Memory B cell (primary cell): ENCODE results near the gene PRKAR1B.

ENCODE experiments used
- ATAC-seq: fragments of 150-1000 bp; cut with Tn5 transposase; 2 replicates; pipeline ENCODE4 v1.10.0; 2021; ENCODE audit warnings: low read depth, mild to moderate bottlenecking, moderate library complexity
- DNase-seq, 2 donors: peaks; one replicate each; pipeline ENCODE4 v3.0.0; 2022; ENCODE audit warnings: low spot score in 2 of 2
- H3K27ac Mint-ChIP-seq: one replicate; pipeline ENCODE4 v1.8.0; 2022; ENCODE audit warnings: mild to moderate bottlenecking, moderate library complexity, mixed read lengths
- H3K27me3 Mint-ChIP-seq: one replicate; pipeline ENCODE4 v1.8.0; 2022; ENCODE audit warnings: mixed read lengths
- H3K36me3 Mint-ChIP-seq: one replicate; pipeline ENCODE4 v1.8.0; 2022; ENCODE audit warnings: mild to moderate bottlenecking, mixed read lengths
- H3K4me1 Mint-ChIP-seq: one replicate; pipeline ENCODE4 v1.8.0; 2022; ENCODE audit warnings: mixed read lengths
- H3K4me3 Mint-ChIP-seq: one replicate; pipeline ENCODE4 v1.8.0; 2022; ENCODE audit warnings: mild to moderate bottlenecking, moderate library complexity, mixed read lengths
- H3K9me3 Mint-ChIP-seq: one replicate; pipeline ENCODE4 v1.8.0; 2022; ENCODE audit warnings: mixed read lengths

Gene PRKAR1B

GRCh38 chr7:727806-728460, 852 bp upstream of the PRKAR1B start:
- Mint-ChIP-seq H3K27me3 (no peaks in the 10 kb centered on the region), H3K4me3 (peak overlapping the region; percentile 91), H3K9me3 (no peaks in the 10 kb centered on the region), H3K36me3 (peaks cover 9% of the 10 kb centered on the region), H3K27ac (peak overlapping the region; percentile 84), H3K4me1 (peaks cover 16% of the 10 kb centered on the region)
- DNase-seq, result no peak
- no peak for ATAC-seq

GRCh38 chr7:726854-727103, 302 bp downstream of the PRKAR1B start:
- peaks cover 1% of the 10 kb centered on the region for H3K9me3 Mint-ChIP-seq
- H3K4me3 Mint-ChIP-seq, result no peak overlapping the region
- peaks cover 15% of the 10 kb centered on the region for H3K36me3 Mint-ChIP-seq
- ATAC-seq, result peak; percentile 37
- H3K27me3 Mint-ChIP-seq, result no peaks in the 10 kb centered on the region
- H3K27ac Mint-ChIP-seq, result no peak overlapping the region
- DNase-seq, result no peak
- H3K4me1 Mint-ChIP-seq, result peaks cover 16% of the 10 kb centered on the region

- H3K27me3 Mint-ChIP-seq, result no peaks in the 10 kb centered on the region
- H3K36me3 Mint-ChIP-seq, result peaks cover 18% of the 10 kb centered on the region
- peak; percentile 77 to 86 for DNase-seq
- H3K27ac Mint-ChIP-seq, result peak within 1 kb of the TSS; percentile 84
- peaks cover 16% of the 10 kb centered on the region for H3K4me1 Mint-ChIP-seq
- ATAC-seq, result peak; percentile 94
- H3K4me3 Mint-ChIP-seq, result peak within 1 kb of the TSS; percentile 91
- peaks cover 3% of the 10 kb centered on the region for H3K9me3 Mint-ChIP-seq
Measured at GRCh38 chr7:726084-726853, 812 bp downstream of the PRKAR1B start, which contains the start of gene DNAAF5. DNAAF5 (plus strand) TSS chr7:726699; CDS start chr7:726721, 22 bp downstream.

GRCh38 chr7:725223-726005, 1.7 kb downstream of the PRKAR1B start:
- Mint-ChIP-seq H3K9me3 (peaks cover 3% of the 10 kb centered on the region), H3K4me1 (peaks cover 16% of the 10 kb centered on the region), H3K27ac (no peak overlapping the region), H3K27me3 (no peaks in the 10 kb centered on the region), H3K4me3 (peak overlapping the region; percentile 82), H3K36me3 (peaks cover 18% of the 10 kb centered on the region)
- no peak for ATAC-seq
- DNase-seq, result no peak

- Mint-ChIP-seq H3K4me3 (no peak overlapping the region), H3K4me1 (peaks cover 14% of the 10 kb centered on the region), H3K9me3 (peaks cover 4% of the 10 kb centered on the region), H3K27ac (no peak overlapping the region), H3K27me3 (no peaks in the 10 kb centered on the region), H3K36me3 (peaks cover 18% of the 10 kb centered on the region)
- no peak for DNase-seq
- no peak for ATAC-seq
Measured at GRCh38 chr7:724298-724697, 2.8 kb downstream of the PRKAR1B start.

- Mint-ChIP-seq H3K27ac (no peak overlapping the region), H3K9me3 (peaks cover 6% of the 10 kb centered on the region), H3K4me3 (no peak overlapping the region), H3K27me3 (no peaks in the 10 kb centered on the region), H3K36me3 (peaks cover 18% of the 10 kb centered on the region), H3K4me1 (peaks cover 14% of the 10 kb centered on the region)
- ATAC-seq (no peak), DNase-seq (no peak)
Measured at GRCh38 chr7:723541-723940, 3.5 kb downstream of the PRKAR1B start.

GRCh38 chr7:721619-722248, 5.3 kb downstream of the PRKAR1B start:
- no peaks in the 10 kb centered on the region for H3K27me3 Mint-ChIP-seq
- H3K4me3 Mint-ChIP-seq, result no peak overlapping the region
- peaks cover 6% of the 10 kb centered on the region for H3K9me3 Mint-ChIP-seq
- H3K27ac Mint-ChIP-seq, result no peak overlapping the region
- no peak for ATAC-seq
- DNase-seq, result no peak
- peaks cover 5% of the 10 kb centered on the region for H3K4me1 Mint-ChIP-seq
- peaks cover 18% of the 10 kb centered on the region for H3K36me3 Mint-ChIP-seq

GRCh38 chr7:716636-717035, 10.4 kb downstream of the PRKAR1B start:
- Mint-ChIP-seq H3K27ac (no peak overlapping the region), H3K4me1 (peaks cover 5% of the 10 kb centered on the region), H3K36me3 (peaks cover 12% of the 10 kb centered on the region), H3K4me3 (no peak overlapping the region), H3K9me3 (peaks cover 3% of the 10 kb centered on the region), H3K27me3 (peaks cover 10% of the 10 kb centered on the region)
- no peak for ATAC-seq
- DNase-seq, result no peak

- peaks cover 3% of the 10 kb centered on the region for H3K9me3 Mint-ChIP-seq
- ATAC-seq (no peak), DNase-seq (no peak)
- peaks cover 10% of the 10 kb centered on the region for H3K27me3 Mint-ChIP-seq
- no peak overlapping the region for H3K27ac Mint-ChIP-seq
- peaks cover 10% of the 10 kb centered on the region for H3K36me3 Mint-ChIP-seq
- H3K4me3 Mint-ChIP-seq, result no peak overlapping the region
- peaks cover 5% of the 10 kb centered on the region for H3K4me1 Mint-ChIP-seq
Measured at GRCh38 chr7:716222-716621, 10.9 kb downstream of the PRKAR1B start.

GRCh38 chr7:714251-714671, 12.8 kb downstream of the PRKAR1B start:
- Mint-ChIP-seq H3K4me1 (peaks cover 5% of the 10 kb centered on the region), H3K27ac (no peak overlapping the region), H3K9me3 (peaks cover 2% of the 10 kb centered on the region), H3K36me3 (peaks cover 16% of the 10 kb centered on the region), H3K4me3 (peak overlapping the region; percentile 54), H3K27me3 (peaks cover 10% of the 10 kb centered on the region)
- DNase-seq (no peak), ATAC-seq (no peak)

GRCh38 chr7:713488-714230, 13.4 kb downstream of the PRKAR1B start:
- Mint-ChIP-seq H3K4me3 (peak overlapping the region; percentile 74), H3K9me3 (peaks cover 1% of the 10 kb centered on the region), H3K27me3 (peaks cover 10% of the 10 kb centered on the region), H3K27ac (peak overlapping the region; percentile 1), H3K4me1 (peaks cover 5% of the 10 kb centered on the region), H3K36me3 (peaks cover 16% of the 10 kb centered on the region)
- ATAC-seq (no peak), DNase-seq (no peak)

GRCh38 chr7:713139-713457, 14.0 kb downstream of the PRKAR1B start:
- ATAC-seq, result no peak
- H3K4me1 Mint-ChIP-seq, result peaks cover 5% of the 10 kb centered on the region
- H3K27me3 Mint-ChIP-seq, result peaks cover 10% of the 10 kb centered on the region
- no peak for DNase-seq
- no peaks in the 10 kb centered on the region for H3K9me3 Mint-ChIP-seq
- peak overlapping the region; percentile 74 for H3K4me3 Mint-ChIP-seq
- peaks cover 16% of the 10 kb centered on the region for H3K36me3 Mint-ChIP-seq
- H3K27ac Mint-ChIP-seq, result peak overlapping the region; percentile 1

- Mint-ChIP-seq H3K4me3 (peak overlapping the region; percentile 74), H3K27me3 (peaks cover 10% of the 10 kb centered on the region), H3K9me3 (no peaks in the 10 kb centered on the region), H3K4me1 (peaks cover 5% of the 10 kb centered on the region), H3K36me3 (peaks cover 20% of the 10 kb centered on the region), H3K27ac (no peak overlapping the region)
- peak; percentile 62 for ATAC-seq
- DNase-seq, result no peak
Measured at GRCh38 chr7:712381-713138, 14.5 kb downstream of the PRKAR1B start.
